Stimulated activated CD4-positive, alpha-beta T cell treated with anti-CD3 and anti-CD28 coated beads, Interleukin-15, amount 100 ng/mL, for 24 hours (primary cell): ENCODE measurements around the gene RFX4.
"Not testable (repeated sequence)": the region's sequence is repeated elsewhere in the genome, so short reads cannot be mapped to it uniquely, and the experiment has no call there.

Source experiments
- DNase-seq: peaks from one replicate; pipeline ENCODE4 v3.0.0-alpha.2; 2020

Gene RFX4

GRCh38 chr12:106647793-106648514, 65.2 kb downstream of the RFX4 start:
- DNase-seq, result no peak

- no peak for DNase-seq
Measured at GRCh38 chr12:106648736-106649135, 65.9 kb downstream of the RFX4 start.

DNA sequence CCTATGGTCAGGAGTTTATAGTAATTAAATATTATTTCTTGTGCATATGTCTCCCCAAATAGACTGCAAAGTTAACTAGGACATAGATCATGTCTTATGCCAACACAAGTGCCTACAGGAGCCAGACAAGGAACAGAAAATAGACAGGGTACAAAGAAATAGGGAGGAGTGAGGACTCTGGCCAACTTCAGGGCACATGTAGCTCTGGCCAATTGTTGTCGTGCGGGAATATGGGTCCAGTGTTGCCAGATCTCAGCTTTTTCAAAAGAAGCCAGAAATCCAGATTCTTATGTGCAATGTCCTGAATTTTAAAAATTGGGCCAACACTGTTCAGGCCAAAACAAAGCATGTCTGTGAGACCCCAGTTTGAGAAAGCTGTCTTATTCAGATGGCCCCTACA, 68.7 kb downstream of the RFX4 start:
- no peak for DNase-seq

DNA sequence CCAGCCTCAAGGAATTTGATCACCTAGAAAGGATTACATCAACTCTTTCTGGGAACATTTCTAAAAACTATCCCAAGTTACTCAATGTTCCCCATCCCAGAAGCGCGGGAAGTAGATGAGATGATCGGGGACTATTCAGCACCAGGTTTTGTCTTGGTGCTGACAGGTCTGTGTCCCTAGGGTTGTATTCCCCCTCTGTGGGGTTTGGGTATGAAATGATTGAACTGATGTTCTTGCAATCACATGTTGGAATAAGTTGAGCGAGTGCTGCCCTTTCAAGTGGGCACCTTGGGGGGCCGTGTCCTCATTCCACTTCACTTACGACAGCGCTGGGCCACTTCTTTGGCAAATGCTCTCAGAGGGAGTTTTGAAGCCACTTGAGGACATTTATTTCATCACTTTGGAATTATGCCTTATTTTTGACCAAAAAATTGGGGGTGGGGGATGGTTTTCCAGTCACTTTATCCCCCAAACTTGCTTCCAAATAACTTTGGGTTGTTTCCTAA, 69.8 kb downstream of the RFX4 start:
- no peak for DNase-seq

DNA sequence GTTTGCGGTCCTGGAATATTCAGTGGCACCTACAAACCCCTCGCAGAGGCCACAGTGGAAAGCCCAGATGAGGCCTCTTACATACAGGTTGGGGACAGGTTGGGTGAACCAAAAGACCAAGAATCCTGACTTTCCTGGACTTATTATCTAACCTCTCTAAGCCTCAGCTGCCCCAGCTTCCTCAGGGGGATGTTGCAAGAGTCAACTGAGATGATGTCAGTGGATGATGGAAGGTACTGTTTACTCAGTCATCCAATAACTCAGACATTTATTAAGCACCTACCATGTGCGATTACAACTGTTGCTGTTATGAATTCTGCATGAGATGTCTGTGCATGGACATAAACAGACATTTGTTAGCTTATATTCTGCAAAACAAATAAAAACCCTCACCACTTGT, 72.8 kb downstream of the RFX4 start:
- DNase-seq, result no peak

DNA sequence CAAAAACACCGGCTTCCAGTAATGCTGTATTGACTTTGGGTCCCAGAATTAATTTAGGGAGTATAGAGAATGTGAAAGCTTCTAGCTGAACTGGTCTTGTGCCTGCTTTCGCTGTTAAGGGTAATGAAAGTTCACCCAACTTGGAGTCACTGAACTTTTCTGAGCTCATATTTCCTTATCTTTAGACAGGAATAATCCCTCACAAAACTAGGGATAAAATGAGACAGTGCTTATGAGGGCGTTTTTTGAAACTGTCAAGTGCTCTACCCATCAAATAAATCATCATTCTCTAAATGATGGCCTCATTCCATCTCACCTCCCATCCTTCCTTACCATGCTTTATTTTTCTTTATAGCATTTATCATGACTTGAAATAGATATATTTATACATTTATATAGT, 74.7 kb downstream of the RFX4 start:
- no peak for DNase-seq

GRCh38 chr12:106663385-106663784, 80.6 kb downstream of the RFX4 start:
- DNase-seq, result no peak

GRCh38 chr12:106669216-106669615, 86.4 kb downstream of the RFX4 start:
- no peak for DNase-seq

DNA sequence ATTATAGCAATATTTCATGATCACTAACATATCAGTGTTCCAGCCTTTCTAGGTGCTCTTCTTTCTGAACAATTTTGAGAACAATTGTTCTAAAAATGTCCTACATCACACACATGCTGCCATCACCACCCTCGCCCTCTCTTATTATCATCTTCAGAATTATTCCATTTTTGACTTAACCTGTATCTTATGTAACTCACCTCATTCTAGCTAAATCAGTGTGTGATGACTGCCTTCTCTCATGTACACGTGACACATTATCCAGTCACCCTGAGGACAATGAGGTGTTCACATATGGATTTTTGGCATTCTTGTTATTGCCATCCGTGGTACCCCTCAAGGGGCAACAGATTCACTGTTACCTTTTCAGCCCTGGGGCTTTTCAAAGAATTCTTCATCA, 87.3 kb downstream of the RFX4 start:
- DNase-seq, result no peak

GRCh38 chr12:106671840-106672239, 89.0 kb downstream of the RFX4 start:
- no peak for DNase-seq

- DNase-seq, result no peak
Measured at GRCh38 chr12:106672314-106673025, 89.7 kb downstream of the RFX4 start.

GRCh38 chr12:106673141-106673540, 90.3 kb downstream of the RFX4 start:
- DNase-seq, result no peak

DNA sequence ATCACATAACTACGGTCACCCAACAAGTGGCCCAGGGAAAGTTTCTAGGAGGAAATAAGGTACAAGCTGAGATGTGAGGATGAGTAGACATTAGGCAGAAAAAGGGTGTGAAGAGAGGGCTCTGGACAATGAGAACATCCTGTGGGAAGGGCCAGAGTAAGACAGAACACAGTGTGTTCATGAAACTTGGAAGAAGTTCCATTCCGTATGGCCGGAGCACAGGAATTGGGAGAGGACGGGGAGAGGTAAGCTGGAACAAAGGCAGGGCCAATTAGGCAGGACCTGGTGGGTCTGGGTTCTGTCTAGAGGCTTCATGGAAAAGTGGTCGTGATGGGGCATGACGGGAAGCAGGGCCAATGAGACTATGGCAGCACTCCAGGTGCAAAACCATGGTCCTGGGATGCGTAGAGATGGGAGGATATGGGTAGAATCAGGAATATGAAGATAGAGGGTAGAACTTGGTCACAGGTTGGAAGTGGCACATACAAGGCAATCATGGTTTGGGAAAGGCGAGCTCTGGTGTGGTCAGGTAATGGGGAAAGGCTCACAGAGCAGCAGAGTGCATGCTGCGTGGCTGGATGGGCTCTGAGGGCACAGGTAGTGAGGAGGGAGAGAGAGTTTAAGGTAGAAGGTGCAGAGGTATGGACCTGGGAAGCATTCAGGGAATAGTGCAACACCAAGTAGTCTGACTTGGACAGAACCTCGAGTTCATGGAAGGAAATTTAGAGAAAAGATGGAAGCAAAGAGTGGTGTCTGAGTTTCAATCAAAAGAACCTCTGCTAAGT, 93.0 kb downstream of the RFX4 start:
- no peak for DNase-seq

GRCh38 chr12:106679574-106679973, 96.8 kb downstream of the RFX4 start:
- DNase-seq, result no peak

- DNase-seq, result no peak
Measured at GRCh38 chr12:106680280-106680679, 97.5 kb downstream of the RFX4 start.

DNA sequence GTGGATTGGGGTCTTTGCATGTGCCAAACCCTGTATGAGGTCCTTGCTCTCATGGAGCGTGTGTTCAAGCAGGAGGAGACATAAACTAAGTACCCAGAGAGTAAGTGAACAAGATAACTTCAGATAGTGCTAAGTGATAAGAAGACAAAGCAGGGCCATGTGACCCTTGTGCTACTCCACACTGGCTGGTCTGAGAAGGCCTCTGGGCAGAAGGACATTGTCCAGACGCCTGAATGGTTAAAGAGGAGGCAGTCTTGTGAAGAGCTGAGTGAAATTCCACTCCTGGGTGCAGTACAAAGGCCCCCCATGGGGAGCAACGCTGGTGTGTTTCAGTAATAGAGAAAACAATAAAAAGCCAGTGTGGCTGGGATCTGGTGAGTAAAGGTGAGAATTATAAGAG, 98.4 kb downstream of the RFX4 start:
- no peak for DNase-seq

DNA sequence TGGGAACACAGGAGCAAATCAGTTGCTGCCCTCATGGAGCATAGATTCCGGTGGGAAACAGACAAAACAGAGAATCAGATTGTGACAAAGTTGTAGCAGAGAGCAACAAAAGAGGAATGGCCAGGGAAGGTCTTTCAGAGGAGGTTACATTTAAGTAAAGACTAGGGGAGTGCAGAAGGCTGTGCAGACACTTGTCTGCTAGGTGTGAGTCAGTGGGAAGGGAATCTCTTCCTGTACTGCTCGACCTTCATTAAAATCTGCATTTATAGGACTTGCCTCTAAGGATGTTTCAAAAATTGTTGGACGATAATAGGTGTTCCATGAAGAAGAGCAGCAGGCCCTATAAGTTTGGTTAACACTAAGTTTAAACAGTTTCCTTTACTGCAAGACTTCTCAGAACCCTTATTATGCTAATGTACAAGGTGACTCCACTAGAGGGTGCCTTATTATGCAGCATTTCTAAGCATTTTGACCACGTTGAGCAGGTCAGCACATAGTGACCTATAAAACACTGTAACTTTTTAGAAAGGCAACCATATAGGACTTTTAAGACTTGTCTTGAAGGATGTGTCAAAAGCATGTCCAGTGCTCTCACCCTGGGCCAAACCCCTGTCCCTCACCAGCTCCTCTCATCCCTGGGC, 99.9 kb downstream of the RFX4 start:
- DNase-seq, result no peak

GRCh38 chr12:106684497-106684896, 101.7 kb downstream of the RFX4 start:
- no peak for DNase-seq

DNA sequence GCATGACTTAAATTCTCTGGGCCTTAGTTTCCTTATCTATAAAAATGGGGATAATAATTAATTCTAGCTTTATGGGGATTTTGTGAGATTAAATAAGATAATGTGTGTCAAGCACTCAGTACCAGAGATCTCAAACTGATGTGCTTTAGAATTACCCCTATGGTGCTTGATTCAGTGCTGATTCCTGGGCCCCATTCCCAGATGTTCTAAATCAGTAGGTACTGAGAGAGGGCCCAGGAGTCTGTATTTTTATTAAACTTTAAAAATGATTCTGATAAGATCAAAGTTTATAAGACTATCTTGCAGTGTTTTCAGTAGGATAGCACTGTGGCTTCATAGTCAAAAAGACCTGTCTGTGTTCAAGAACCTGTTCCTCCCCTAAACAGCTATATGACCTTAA, 102.6 kb downstream of the RFX4 start:
- DNase-seq, result no peak

DNA sequence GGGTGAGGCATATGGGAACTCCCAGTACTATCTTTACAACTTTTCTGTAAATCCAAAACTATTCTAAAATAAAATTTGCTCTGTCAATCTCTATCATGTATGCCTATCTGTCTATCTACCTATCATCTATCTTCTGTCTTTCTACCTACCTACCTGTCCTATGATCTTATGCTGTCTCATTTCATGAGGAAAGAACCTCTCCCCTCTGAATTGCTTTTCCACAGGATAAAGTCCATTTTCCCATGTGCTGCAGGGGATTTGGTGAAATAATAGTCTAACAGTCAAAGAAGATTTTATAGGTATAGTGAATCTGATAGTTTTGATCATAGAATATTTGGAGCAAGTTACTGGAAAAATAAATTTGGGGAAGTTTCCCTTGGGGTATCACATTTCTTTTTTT, 104.9 kb downstream of the RFX4 start:
- DNase-seq, result no peak

GRCh38 chr12:106690569-106691305, 107.9 kb downstream of the RFX4 start:
- DNase-seq, result no peak

- not testable (repeated sequence) for DNase-seq
Measured at GRCh38 chr12:106692033-106692432, 109.2 kb downstream of the RFX4 start.
